VCaP (cell line): ENCODE measurements around the gene RUNX1.

Experiments
- H3K27ac ChIP-seq: fragments of 450-650 bp; 2 replicates; pipeline ENCODE4 v1.5.1; 2017
- TF ChIP-seq, protein P1 (sequence below): fragments of 450-650 bp; conservative IDR thresholded peaks from 2 replicates; pipeline ENCODE4 v1.5.1; 2017; ENCODE audit warnings: mild to moderate bottlenecking, moderate library complexity

The RUNX1 gene

DNA sequence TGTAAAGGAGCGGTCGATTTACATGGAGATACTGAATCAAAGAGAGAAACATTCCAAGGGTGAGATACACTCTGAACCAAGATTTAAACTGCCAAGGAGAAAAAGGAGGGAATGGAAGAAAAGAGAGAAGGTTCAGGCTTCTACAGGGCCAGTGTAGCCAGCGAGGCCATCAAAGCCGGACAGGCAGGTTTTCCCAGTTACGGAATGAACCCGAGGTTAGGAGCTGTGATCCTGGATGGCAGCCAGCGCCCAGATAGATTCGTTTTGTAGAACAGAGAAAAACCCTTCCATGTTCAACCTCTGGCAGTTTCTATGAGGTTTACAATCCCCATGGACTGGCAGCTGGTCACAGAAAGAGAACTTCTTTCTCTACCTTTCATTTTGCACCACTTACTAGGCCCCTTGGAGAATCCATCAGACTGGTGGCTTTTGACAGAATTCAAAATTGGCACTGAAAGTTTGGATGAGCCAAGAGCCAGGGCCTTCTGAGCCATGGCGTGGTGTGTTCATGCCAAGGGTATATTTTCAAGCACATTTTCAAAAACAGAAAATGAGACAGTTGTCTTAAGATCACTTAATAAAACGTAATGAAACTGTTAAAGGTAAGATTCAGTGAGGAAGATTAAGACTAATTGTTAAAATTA is 171.5 kb downstream of the RUNX1 start:
- TF ChIP-seq, protein P1, sequence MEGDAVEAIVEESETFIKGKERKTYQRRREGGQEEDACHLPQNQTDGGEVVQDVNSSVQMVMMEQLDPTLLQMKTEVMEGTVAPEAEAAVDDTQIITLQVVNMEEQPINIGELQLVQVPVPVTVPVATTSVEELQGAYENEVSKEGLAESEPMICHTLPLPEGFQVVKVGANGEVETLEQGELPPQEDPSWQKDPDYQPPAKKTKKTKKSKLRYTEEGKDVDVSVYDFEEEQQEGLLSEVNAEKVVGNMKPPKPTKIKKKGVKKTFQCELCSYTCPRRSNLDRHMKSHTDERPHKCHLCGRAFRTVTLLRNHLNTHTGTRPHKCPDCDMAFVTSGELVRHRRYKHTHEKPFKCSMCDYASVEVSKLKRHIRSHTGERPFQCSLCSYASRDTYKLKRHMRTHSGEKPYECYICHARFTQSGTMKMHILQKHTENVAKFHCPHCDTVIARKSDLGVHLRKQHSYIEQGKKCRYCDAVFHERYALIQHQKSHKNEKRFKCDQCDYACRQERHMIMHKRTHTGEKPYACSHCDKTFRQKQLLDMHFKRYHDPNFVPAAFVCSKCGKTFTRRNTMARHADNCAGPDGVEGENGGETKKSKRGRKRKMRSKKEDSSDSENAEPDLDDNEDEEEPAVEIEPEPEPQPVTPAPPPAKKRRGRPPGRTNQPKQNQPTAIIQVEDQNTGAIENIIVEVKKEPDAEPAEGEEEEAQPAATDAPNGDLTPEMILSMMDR, result no peak
- peak overlapping the region; percentile 87 for H3K27ac ChIP-seq

DNA sequence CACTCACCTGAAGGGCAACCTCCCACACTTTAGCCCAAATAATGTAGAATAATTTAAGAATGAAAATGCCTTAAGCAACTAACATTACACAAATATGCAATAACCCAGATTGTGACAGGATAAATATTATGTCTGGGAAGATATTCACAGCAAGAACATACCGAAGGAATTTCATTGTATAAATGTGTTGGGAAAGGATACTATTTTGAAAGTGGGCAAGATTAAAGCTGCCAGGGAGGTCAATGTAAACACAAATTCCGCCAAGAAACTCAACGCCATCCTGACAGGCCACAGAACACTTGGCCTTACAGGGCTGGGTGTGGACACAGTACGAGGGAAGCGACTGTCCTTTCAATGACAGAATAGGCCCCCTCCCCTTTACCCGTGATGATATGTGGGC is 173.3 kb downstream of the RUNX1 start:
- TF ChIP-seq, protein P1, result no peak
- peak overlapping the region; percentile 87 for H3K27ac ChIP-seq

DNA sequence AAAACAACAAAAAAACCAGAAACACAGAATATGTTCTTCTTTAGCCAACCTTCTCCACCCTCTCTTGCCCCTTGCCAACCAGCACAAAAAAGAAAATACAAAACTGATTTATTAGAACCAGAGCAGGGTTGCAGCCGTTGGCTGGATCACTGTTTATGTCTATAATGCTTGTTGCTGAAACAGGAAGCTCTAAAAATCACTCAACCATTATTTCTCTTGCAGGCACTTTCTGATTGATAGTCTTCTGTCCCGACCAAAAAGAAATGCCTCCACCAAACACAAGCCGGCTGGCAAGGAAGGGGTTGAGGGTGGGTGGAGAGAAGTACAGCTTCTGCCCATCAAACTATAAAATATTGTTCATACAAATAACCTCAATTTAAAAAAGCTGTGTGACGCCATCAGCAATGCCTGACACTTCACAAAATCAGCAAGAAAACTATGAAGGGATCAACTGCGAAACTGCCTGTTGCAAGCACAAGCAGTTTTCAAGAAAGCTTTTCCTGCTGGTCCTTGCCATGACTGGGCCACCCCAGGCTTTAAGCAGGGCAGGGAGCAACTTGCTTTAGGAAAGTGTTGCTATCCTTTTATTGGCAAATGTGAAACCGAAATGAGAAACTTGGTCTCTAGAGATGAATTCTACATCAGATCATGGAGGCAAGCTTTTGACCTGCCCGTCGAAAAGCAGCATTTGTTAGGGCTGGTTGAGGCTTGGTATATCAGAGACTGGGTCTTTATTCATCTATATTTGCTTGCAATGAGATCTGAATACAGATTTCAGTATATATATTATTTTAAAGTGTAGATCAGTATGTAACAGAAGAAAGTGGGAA is 174.2 kb downstream of the RUNX1 start:
- TF ChIP-seq, protein P1, result no peak
- H3K27ac ChIP-seq, result peak overlapping the region; percentile 87

DNA sequence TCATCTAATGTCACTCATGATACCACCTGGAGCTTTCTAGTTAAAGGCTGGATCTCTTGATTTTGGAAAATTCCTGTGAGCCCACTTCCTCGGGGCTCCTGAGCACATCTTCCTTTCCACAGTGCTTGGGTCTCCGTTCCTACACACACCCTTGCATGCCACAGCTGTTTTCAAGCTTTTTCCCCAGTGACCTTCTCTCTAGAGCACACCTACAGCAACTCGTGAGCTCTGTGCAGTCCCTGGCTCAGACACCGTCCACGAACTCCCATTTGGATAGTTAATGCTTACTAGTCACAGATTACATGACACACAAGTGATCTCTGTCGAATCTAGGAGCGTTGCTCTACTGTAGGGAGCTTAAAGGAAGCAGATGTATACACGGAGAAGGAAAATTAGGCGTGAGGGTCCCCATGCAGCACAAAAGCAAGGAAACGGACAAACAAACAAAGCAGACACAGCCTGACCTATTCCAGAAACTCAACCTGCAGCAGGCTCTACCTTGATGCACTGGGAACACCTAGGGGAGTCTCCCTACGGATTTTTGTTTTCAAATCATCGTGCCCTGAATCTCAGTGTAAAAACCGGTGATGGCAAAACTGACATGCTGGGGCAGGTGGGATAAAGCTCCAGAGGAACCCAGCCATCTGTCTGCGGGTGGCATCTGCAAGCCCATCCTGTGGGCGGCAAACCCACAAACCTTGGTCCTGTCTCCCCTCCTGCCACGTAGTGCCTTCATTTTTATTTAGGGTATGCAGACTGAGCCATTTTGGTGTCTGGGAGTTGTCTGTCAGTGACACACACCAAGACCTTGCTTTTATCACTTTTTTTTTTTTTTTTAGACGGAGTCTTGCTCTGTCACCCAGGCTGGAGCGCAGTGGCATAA is 177.8 kb downstream of the RUNX1 start:
- TF ChIP-seq, protein P1, result no peak
- no peak overlapping the region for H3K27ac ChIP-seq

DNA sequence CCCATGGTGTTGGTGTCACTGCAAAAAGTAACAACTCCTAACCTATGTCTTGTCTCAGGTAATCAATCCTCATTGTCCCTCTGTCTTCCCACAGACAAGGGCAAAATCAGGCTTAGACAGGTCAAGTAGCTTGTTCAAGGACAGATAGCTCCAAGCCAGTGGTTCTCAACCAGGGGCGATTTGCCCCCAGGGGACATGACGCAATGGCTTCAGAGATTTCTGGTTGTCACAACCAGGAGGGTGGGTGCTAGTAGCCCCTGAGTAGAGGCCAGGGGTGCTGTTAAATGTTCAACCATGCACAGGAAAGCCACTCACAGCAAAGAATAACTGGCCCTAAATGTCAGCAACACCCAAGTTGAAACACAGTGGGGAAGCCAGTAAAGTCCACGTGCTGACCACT is 178.9 kb downstream of the RUNX1 start:
- H3K27ac ChIP-seq, result no peak overlapping the region
- TF ChIP-seq, protein P1, result no peak

DNA sequence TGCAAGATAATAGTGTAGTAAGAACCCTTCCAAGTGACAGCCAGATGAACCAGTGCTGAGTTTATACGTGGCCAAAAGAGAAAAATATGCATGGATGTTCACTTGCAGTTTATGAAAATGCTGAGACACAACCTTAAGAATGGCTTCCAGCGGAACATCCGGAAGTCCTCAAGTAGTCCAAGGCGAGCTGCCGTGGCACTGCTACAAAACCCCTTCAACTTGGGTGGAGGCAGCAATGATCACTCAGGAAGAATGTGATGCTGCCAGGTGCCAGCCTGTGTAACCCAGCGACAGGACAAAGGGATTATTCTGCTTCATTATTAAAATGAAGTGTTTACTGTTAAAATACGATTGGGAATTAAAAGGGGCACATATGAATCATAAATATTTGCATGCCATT is 179.6 kb downstream of the RUNX1 start:
- no peak overlapping the region for H3K27ac ChIP-seq
- TF ChIP-seq, protein P1, result no peak

DNA sequence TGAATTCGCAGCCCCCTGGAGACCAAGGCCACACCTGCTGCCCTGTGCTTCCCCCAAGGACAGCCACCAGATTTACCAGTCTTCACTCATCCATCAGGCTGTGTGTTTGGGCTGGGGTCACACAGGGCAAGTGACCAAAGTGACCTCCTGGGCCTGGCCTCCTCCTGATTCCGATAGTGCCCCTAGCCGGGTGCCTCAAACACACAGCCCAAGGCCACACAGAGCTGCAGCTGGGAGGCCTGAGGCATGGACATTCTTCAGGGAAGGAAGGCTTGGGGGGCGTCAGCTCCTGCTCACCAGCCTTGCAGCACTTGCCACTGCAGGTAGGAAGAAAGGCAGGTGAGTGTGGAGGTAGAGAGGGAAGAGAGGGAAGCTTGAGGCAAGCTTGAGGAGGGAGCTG is 181.3 kb downstream of the RUNX1 start:
- TF ChIP-seq, protein P1, result no peak
- H3K27ac ChIP-seq, result no peak overlapping the region
